PC-3 (cell line): ENCODE results near the gene PPP2R1B. TPM values are rescaled to one million over a fixed set of nuclear protein-coding genes. Genes with fewer than 3 reads are reported as not detected.

Experiments
- ATAC-seq: fragments of 200-7000 bp; cut with Tn5 transposase; 2 replicates; pipeline ENCODE4 v1.9.1; 2020; ENCODE audit warnings: mild to moderate bottlenecking, moderate library complexity
- BruUV-seq: library from RNA; stranded (reverse); fragments of 400-500 nt; replicated peaks from 2 replicates; lab custom pipeline; 2021; lab: Mats Ljungman, UMichigan
- CTCF ChIA-PET: fragments of 300-600 bp; sonication (Branson Sonifier 250); formaldehyde crosslinking; loops from one replicate; lab custom pipeline; 2022; ENCODE audit warnings: antibody characterized with exemption; lab: Charles Lee
- POLR2A ChIA-PET: fragments of 300-600 bp; sonication (Branson Sonifier 250); formaldehyde crosslinking; loops from one replicate; lab custom pipeline; 2022; ENCODE audit warnings: antibody characterized with exemption; ENCODE audit not compliant: unreplicated experiment; lab: Charles Lee
- DNase-seq: peaks from one replicate; pipeline ENCODE4 v3.0.0-alpha.2; 2015
- H2AFZ ChIP-seq: fragments of 300-600 bp; sonication (generic); 2 replicates; pipeline ENCODE4 v1.6.0; 2016; ENCODE audit warnings: antibody characterized with exemption, low read length
- H3F3A ChIP-seq: fragments of 300-600 bp; sonication (generic); one replicate; pipeline ENCODE4 v1.6.0; 2017; ENCODE audit warnings: antibody characterized with exemption, low read length, control low read depth, mild to moderate bottlenecking; ENCODE audit not compliant: unreplicated experiment
- H3K27ac ChIP-seq: fragments of 300-600 bp; sonication (generic); 2 replicates; pipeline ENCODE4 v1.5.1; 2016; ENCODE audit warnings: mild to moderate bottlenecking, low read length
- H3K27me3 ChIP-seq: fragments of 300-600 bp; sonication (generic); 2 replicates; pipeline ENCODE4 v1.6.1; 2016; ENCODE audit warnings: low read length, mixed read lengths
- H3K36me3 ChIP-seq: fragments of 300-600 bp; sonication (generic); 2 replicates; pipeline ENCODE4 v1.6.1; 2016; ENCODE audit warnings: low read depth, mixed run types, low read length, mixed read lengths
- H3K4me1 ChIP-seq: fragments of 300-600 bp; sonication (generic); 2 replicates; pipeline ENCODE4 v1.5.1; 2016; ENCODE audit warnings: low read length; ENCODE audit not compliant: insufficient read depth
- H3K4me2 ChIP-seq: fragments of 300-600 bp; sonication (generic); 2 replicates; pipeline ENCODE4 v1.6.0; 2016; ENCODE audit warnings: low read length
- H3K4me3 ChIP-seq: fragments of 300-600 bp; sonication (generic); 2 replicates; pipeline ENCODE4 v1.5.1; 2016; ENCODE audit warnings: mild to moderate bottlenecking, low read length, mixed read lengths
- H3K79me2 ChIP-seq: fragments of 300-600 bp; sonication (generic); 2 replicates; pipeline ENCODE4 v1.6.1; 2017; ENCODE audit warnings: low read length, mixed read lengths
- H3K9ac ChIP-seq: fragments of 300-600 bp; sonication (generic); 2 replicates; pipeline ENCODE4 v1.6.0; 2016; ENCODE audit warnings: mild to moderate bottlenecking, low read length
- H3K9me2 ChIP-seq: fragments of 300-600 bp; sonication (generic); replicated peaks from 2 replicates; pipeline ENCODE4 v1.6.1; 2016; ENCODE audit warnings: mixed run types, low read length, mixed read lengths
- H3K9me3 ChIP-seq: fragments of 300-600 bp; sonication (generic); 2 replicates; pipeline ENCODE4 v1.6.1; 2016; ENCODE audit warnings: low read length, mixed read lengths
- H4K20me1 ChIP-seq: fragments of 300-600 bp; sonication (generic); 2 replicates; pipeline ENCODE4 v1.6.1; 2016; ENCODE audit warnings: low read length, mixed read lengths
- CTCF ChIP-seq: fragments of 300-600 bp; sonication (generic); conservative IDR thresholded peaks from 2 replicates; pipeline ENCODE4 v1.5.1; 2017; ENCODE audit warnings: antibody characterized with exemption, low read depth, mild to moderate bottlenecking, low read length
- EZH2 ChIP-seq: fragments of 300-600 bp; sonication (generic); IDR thresholded peaks from one replicate; pipeline ENCODE4 v1.6.1; 2017; ENCODE audit warnings: antibody characterized with exemption, mild to moderate bottlenecking, low read length; ENCODE audit not compliant: unreplicated experiment
- EZH2phosphoT487 ChIP-seq: fragments of 300-600 bp; sonication (generic); IDR thresholded peaks from 2 replicates; pipeline ENCODE4 v1.6.1; 2018; ENCODE audit warnings: mild to moderate bottlenecking, antibody characterized with exemption, low read length, borderline replicate concordance
- intact Hi-C: fragments of 100-400 bp; cut with micrococcal nuclease; formaldehyde crosslinking; loops from 2 replicates; pipeline ENCODE4 v1.9.0; 2023
- total RNA-seq: library from RNA; depleted of rRNA; stranded (reverse); fragments of >200 nt; gene quantifications from 2 replicates; pipeline ENCODE4 v1.2.3, GENCODE V29; 2014

PPP2R1B gene
- total RNA-seq, 1 experiment from 2014 or later: 41.5 TPM

- ChIA-PET POLR2A (interaction anchor here (0.8 kb wide), 1 partner anchor 29 kb away, joined by 4 read pairs; no protein-coding TSS in a partner anchor), CTCF (interaction anchor here (1.2 kb wide), 1 partner anchor 40 kb away, joined by 4 read pairs; no protein-coding TSS in a partner anchor)
Measured at GRCh38 chr11:111793863-111794262, 27.7 kb upstream of the PPP2R1B start.

DNA sequence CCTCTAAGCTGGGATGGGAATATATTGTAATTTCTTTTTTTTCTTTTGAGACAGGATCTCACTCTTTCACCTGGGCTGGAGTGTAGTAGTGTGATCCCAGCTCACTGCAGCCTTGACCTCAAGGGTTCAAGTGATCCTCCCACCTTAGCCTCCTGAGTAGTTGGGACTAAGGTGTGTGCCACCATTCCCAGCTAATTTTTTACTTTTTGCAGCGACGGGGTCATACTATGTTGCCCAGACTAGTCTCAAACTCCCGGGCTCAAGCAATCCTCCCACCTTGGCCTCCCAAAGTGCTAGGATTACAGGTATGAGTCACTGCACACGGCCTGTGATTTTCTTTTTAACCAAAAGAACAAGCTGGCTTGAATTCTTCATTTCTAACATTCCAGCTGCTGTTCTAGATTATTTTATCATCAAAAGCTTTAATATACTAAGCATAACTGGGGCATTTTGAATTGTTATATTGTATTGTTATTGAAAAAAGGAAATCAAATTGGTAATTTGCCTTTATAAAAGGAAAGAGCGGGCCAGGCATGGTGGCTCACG lies 26.8 kb upstream of the PPP2R1B start:
- intact Hi-C loops: no loop called here
- ATAC-seq: no peak
- H3K9me3 ChIP-seq: no peaks in the 10 kb centered on the region
- H3K9ac ChIP-seq: no peak overlapping the region
- H3K27ac ChIP-seq: no peak overlapping the region
- no peaks in the 10 kb centered on the region for H3K9me2 ChIP-seq
- peaks cover 4% of the 10 kb centered on the region for H3K4me1 ChIP-seq
- no TSS peak for BruUV-seq
- H3K36me3 ChIP-seq: 0 out of 2 replicates have a peak, but pooled peaks cover 10% of the 10 kb centered on the region
- no peak for DNase-seq
- H3K4me2 ChIP-seq: no peak overlapping the region
- CTCF ChIA-PET: interaction anchor here (1.2 kb wide), 1 partner anchor 41 kb away, joined by 4 read pairs; no protein-coding TSS in a partner anchor
- H3F3A ChIP-seq: peaks cover 6% of the 10 kb centered on the region
- no peak for TF ChIP-seq EZH2phosphoT487
- TF ChIP-seq CTCF: no peak
- TF ChIP-seq EZH2: no peak
- no peak overlapping the region for H2AFZ ChIP-seq
- POLR2A ChIA-PET: interaction anchor here (0.8 kb wide), 1 partner anchor 28 kb away, joined by 4 read pairs; no protein-coding TSS in a partner anchor
- no peak overlapping the region for H3K4me3 ChIP-seq
- H3K79me2 ChIP-seq: no peaks in the 10 kb centered on the region
- no peaks in the 10 kb centered on the region for H3K27me3 ChIP-seq
- no peaks in the 10 kb centered on the region for H4K20me1 ChIP-seq

More at GRCh38 chr11:111793863-111794262, 27.7 kb upstream of the PPP2R1B start:
- intact Hi-C loops: no loop called here
- Histone ChIP-seq H4K20me1 (no peaks in the 10 kb centered on the region), H3K27me3 (no peaks in the 10 kb centered on the region), H3K9me3 (no peaks in the 10 kb centered on the region), H3K79me2 (no peaks in the 10 kb centered on the region), H2AFZ (no peak overlapping the region), H3K27ac (no peak overlapping the region), H3K4me2 (no peak overlapping the region), H3K9me2 (no peaks in the 10 kb centered on the region), H3K4me3 (no peak overlapping the region), H3F3A (peaks cover 6% of the 10 kb centered on the region), H3K4me1 (peaks cover 4% of the 10 kb centered on the region), H3K9ac (no peak overlapping the region), H3K36me3 (0 out of 2 replicates have a peak, but pooled peaks cover 10% of the 10 kb centered on the region)
- ATAC-seq (peak; percentile 54), DNase-seq (peak; percentile 54)
- BruUV-seq: no TSS peak
- TF ChIP-seq CTCF: no peak
- no peak for TF ChIP-seq EZH2phosphoT487
- no peak for TF ChIP-seq EZH2

DNA sequence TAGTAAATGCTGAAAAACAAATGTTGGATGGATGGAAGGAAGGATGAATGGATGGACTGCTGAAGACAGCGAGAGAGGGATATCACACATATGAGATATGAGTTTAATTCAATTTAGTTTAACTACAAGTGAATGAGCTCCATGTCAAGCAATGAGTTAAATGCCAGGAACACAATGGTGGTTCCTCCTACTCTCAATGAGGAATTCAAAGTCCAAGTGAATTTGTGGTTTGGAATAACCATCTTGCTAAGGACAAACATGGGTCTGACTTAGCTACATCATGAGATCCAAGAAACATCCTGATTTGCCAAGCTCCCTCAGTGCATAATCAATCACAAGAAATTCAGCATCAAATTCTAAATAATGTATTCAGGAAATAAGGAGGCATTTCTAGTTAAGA lies 26.1 kb upstream of the PPP2R1B start:
- no peak for ATAC-seq
- CTCF ChIA-PET: no interaction called here

More for the DNA sequence above, 26.1 kb upstream of the PPP2R1B start:
- Histone ChIP-seq H3K27ac (no peak overlapping the region), H4K20me1 (no peaks in the 10 kb centered on the region), H3K4me3 (no peak overlapping the region), H3K9ac (no peak overlapping the region), H3K4me2 (no peak overlapping the region), H3K4me1 (peaks cover under 1% of the 10 kb centered on the region; the same call in 1 of the 2 replicates), H3K36me3 (0 out of 2 replicates have a peak, but pooled peaks cover 10% of the 10 kb centered on the region), H3K9me2 (no peaks in the 10 kb centered on the region), H3K27me3 (no peaks in the 10 kb centered on the region), H2AFZ (no peak overlapping the region), H3F3A (peaks cover under 1% of the 10 kb centered on the region), H3K9me3 (no peaks in the 10 kb centered on the region), H3K79me2 (no peaks in the 10 kb centered on the region)
- no TSS peak for BruUV-seq
- intact Hi-C loops: no loop called here
- POLR2A ChIA-PET: no interaction called here
- DNase-seq: no peak
- TF ChIP-seq EZH2 (no peak), EZH2phosphoT487 (no peak), CTCF (no peak)
